ENCODE results near the gene IL10RA.
"Not testable (repeated sequence)": the region's sequence is repeated elsewhere in the genome, so short reads cannot be mapped to it uniquely, and the experiment has no call there.

Gene IL10RA

GRCh38 chr11:117961896-117962295 lies 24.3 kb upstream of the IL10RA start:
- no peak for DNase-seq (ENCODE audit: low read depth in 2 of 2)

DNA sequence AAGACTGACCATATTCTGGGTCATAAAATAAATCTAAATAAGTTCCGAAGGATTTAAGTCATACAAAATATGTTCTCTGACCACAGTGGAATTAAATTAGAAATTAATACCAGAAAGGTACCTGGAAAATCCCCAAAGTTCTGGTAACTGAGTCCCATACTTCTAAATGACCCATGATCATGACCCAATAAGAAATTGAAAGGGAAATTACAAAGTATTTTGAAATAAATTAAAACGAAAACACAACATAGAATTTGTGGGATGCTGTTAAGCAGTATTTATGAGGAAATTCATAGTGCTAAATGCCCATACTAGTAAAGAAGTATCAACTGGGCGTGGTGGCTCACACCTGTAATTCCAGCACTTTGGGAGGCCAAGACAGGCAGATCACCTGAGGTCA lies 23.4 kb upstream of the IL10RA start:
- no peak for DNase-seq (ENCODE audit: low read depth in 2 of 2)

- DNase-seq (ENCODE audit: low read depth in 2 of 2): no peak
Measured at GRCh38 chr11:117966908-117967307, 19.3 kb upstream of the IL10RA start.

DNA sequence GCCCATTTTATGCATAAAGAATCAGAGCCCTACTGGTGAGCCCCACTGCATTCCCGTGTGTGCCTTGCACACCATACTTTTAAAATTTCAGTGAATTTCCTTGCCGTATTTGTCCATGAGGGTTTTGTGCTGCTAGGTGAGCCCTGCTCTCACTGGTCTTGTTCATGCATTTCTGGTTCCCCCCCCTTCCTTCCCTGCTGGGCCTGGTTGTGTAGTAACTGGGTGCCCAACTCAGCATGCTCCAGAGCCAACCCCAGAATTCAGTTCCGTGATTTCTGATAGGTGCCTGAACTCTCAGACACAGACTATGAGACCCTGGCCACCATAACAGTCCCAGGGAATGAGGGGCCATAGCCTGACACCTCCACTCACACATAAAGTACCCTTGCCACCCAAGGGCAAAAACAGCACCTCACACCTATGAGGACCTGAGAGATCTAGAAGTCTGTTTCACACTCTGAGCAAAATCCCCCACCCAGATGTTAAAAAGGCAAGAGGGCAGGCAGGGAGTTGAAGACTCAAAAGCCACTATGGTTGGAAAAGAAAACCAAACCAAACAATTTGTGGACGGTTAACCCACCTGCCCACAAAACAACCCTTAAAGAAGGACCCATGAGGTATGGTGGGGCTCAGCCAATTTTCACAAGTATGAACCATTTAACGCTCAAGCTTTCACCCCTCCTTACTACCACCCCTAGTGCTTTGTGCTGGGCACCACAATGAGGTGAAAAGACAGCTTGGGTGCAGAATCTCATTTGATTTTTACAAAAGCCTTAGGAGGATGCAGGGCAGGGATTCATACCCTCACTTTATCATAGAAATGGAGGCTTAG lies 16.8 kb upstream of the IL10RA start:
- no peak for DNase-seq (ENCODE audit: low read depth in 2 of 2)

DNA sequence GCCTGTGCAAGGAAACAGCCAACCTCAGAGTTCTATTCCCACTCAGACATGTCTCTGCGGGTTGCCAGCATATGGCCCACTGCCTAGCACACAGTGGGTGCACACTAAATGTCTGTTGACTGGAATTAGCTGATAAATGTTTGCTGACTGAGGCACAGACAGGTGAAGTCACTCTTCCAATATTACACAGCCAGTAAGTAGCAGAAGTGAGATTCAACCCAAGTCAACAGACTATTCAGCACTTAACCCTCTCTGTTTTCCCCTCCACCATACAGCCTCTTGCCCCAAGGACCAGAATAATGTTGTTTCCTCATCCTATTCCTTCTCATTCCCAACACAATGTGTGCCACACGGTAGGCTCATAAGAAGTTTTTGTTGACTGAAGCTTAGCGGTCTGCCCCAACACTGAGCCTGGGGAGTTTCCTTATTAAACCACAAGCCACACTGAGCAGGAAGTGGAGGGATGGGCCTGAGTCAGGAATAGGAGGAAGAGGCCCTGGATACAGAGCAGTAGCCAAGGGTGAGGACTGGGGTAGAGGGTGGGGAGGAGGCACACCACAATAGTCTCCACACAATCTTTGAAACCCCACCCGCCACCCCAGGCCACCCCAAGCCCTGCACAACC lies 15.7 kb upstream of the IL10RA start:
- DNase-seq (ENCODE audit: low read depth in 2 of 2): no peak

- no peak for DNase-seq (ENCODE audit: low read depth in 2 of 2)
Measured at GRCh38 chr11:117972044-117972443, 14.2 kb upstream of the IL10RA start.

GRCh38 chr11:117972629-117973502 lies 13.3 kb upstream of the IL10RA start:
- DNase-seq (ENCODE audit: low read depth in 2 of 2): no peak

DNA sequence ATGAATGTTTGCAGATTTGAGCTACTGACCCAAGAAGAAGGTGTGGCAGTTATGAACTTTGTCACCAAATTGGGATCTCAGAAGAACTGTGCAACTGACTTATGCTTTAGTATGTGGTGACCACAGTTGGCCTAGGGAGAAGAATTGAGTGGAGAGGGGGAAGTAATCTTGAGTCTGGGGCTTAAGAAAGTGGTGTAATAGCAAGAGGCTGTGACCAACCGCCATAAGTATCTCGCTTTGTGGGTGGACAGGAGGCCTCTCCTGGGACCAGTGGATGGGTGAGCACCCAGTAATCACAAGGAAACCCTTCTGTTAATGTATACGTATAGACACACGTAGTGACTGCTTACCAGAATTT lies 12.7 kb upstream of the IL10RA start:
- DNase-seq (ENCODE audit: low read depth in 2 of 2): no peak

GRCh38 chr11:117976445-117976844 lies 9.7 kb upstream of the IL10RA start:
- no peak for DNase-seq (ENCODE audit: low read depth in 2 of 2)

DNA sequence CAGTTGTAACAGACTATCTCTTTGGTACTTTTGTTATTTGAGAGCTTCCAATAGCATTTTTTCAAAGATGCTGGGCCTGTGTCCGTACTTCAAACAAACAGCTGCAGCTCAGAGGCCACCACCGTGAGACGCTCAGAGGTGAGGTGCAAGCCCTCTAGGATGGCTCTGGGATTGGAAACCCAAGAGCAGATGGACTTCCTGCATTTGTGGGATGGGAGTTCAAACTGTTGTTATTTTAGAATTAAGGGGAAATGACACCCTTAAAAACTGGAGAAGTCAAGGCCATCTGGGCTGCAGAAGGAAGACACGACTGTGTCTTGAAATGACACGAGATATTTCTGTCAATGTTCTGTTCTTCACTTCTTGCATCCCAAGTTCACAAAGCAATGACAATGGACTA lies 9.2 kb upstream of the IL10RA start:
- DNase-seq (ENCODE audit: low read depth in 2 of 2): no peak

- DNase-seq (ENCODE audit: low read depth in 2 of 2): not testable (repeated sequence)
Measured at GRCh38 chr11:117977612-117978264, 8.5 kb upstream of the IL10RA start.

DNA sequence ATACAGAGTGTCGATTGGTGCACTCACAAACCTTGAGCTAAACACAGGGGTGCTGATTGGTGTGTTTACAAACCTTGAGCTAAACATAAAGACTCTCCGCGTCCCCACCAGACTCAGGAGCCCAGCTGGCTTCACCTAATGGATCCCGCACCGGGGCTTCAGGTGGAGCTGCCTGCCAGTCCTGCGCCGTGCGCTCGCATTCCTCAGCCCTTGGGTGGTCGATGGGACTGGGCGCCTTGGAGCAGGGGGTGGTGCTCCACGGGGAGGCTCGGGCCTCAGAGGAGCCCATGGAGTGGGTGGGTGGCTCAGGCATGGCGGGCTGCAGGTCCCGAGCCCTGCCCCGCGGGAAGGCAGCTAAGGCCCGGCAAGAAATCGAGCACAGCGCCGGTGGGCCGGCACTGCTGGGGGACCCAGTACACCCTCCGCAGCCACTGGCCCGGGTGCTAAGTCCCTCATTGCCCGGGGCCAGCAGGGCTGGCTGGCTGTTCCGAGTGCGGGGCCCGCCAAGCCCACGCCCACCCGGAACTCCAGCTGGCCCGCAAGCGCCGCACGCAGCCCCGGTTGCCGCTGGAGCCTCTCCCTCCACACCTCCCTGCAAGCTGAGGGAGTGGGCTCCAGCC lies 7.8 kb upstream of the IL10RA start:
- not testable (repeated sequence) for DNase-seq (ENCODE audit: low read depth in 2 of 2)

DNA sequence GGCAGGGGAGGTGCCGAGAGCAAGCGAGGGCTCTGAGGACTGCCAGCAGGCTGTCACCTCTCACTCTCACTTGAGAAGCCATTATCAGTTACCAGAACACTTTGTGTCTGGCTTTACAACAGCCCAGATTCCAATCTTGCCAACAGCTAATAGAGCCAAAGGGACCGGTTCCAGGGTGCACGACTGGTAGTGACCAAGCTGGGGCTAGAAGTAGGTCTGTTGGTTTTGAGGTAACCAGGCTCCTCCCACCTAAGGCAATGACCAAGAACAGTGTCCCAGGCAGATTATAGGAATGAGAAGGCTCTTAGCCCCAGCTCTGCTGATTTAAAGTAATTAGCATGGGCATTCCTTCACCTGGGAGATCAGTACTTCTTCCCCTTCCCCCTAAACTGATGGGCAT lies 7.2 kb upstream of the IL10RA start:
- no peak for DNase-seq (ENCODE audit: low read depth in 2 of 2)

- DNase-seq (ENCODE audit: low read depth in 2 of 2): no peak
Measured at GRCh38 chr11:117979481-117980211, 6.5 kb upstream of the IL10RA start.

GRCh38 chr11:117980280-117980679 lies 5.9 kb upstream of the IL10RA start:
- no peak for DNase-seq (ENCODE audit: low read depth in 2 of 2)

DNA sequence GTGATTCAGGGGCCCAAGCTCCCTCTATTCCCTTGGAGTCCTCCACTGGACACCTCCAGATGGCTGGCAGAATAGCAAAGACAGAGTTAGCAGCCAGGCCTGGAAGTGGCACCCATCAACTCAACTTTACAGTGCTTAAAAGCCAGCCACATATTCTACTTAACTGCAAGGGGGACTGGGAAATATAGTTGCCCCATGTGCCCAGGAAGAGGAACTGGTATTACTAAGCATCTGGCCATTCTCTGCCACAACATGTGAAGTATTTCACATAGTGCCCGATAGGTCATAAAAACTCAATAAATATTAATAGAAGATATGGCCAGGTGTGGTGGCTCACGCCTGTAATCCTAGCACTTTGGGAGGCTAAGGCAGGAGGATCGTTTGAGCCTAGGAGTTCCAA lies 5.5 kb upstream of the IL10RA start:
- no peak for DNase-seq (ENCODE audit: low read depth in 2 of 2)

DNA sequence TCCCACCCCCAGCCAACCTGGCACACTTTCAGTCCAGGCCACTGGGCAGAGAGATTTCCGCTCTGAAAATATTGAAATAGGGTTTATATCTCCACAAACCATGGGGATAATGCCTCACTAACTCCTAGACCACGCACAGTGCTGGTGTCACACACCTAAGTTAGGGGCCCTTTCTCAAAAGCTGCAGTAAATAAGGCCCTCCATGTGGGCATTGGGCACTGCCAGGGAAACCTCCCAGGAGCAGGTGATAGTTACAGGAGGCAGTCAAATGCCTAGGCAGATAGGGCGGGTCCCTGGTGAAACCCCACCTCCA lies 3.1 kb upstream of the IL10RA start:
- no peak for DNase-seq (ENCODE audit: low read depth in 2 of 2)

- no peak for DNase-seq (ENCODE audit: low read depth in 2 of 2)
Measured at GRCh38 chr11:117984476-117984875, 1.7 kb upstream of the IL10RA start.

GRCh38 chr11:117986981-117987574 lies 884 bp downstream of the IL10RA start:
- DNase-seq (ENCODE audit: low read depth in 2 of 2): peak in 1 of 2 donors; percentile 48

- no peak for DNase-seq (ENCODE audit: low read depth in 2 of 2)
Measured at GRCh38 chr11:117989351-117990102, 3.3 kb downstream of the IL10RA start.
